Activated T-helper 1 cell treated with anti-CD3 and anti-CD28 coated beads, Interleukin-12 subunit alpha, Interleukin-12 subunit beta, Interleukin-2, Interleukin-4 antibody, amounts not matched to agents 30 ng/mL and 10 ng/mL and 1 ng/mL, durations not matched to agents 14 hours and 24 hours and 36 hours (primary cell): ENCODE results near the gene CALY. TPM values are rescaled to one million over a fixed set of nuclear protein-coding genes. Genes with fewer than 3 reads are reported as not detected.
A peak's percentile ranks its signal among the peaks of the same experiment; 100 is the strongest.

Experiments used
- DNase-seq: peaks from one replicate; pipeline ENCODE4 v3.0.0; 2021; ENCODE audit warnings: low spot score
- H3K27ac Mint-ChIP-seq: one replicate; pipeline ENCODE4 v1.8.0; 2021; ENCODE audit warnings: mild to moderate bottlenecking, mixed read lengths
- H3K27me3 Mint-ChIP-seq: one replicate; pipeline ENCODE4 v1.8.0; 2022; ENCODE audit warnings: mild to moderate bottlenecking, moderate library complexity, mixed read lengths; ENCODE audit not compliant: insufficient read depth
- H3K36me3 Mint-ChIP-seq: one replicate; pipeline ENCODE4 v1.8.0; 2021; ENCODE audit warnings: low read depth, mixed read lengths
- H3K4me1 Mint-ChIP-seq: one replicate; pipeline ENCODE4 v1.8.0; 2021; ENCODE audit warnings: low read depth, mixed read lengths
- H3K4me3 Mint-ChIP-seq: one replicate; pipeline ENCODE4 v1.8.0; 2021; ENCODE audit warnings: mild to moderate bottlenecking, moderate library complexity, mixed read lengths
- H3K9me3 Mint-ChIP-seq: one replicate; pipeline ENCODE4 v1.8.0; 2021; ENCODE audit warnings: mixed read lengths
- intact Hi-C: fragments of 100-400 bp; cut with micrococcal nuclease; formaldehyde crosslinking; loops from one replicate; pipeline ENCODE4 v1.15.1; 2024
- total RNA-seq: library from RNA; stranded (reverse); gene quantifications from 2 replicates; pipeline ENCODE4 v1.2.3, GENCODE V29; 2022

Gene CALY
- total RNA-seq, 1 donor from 2014 or later = not detected

- intact Hi-C loops = loop anchor here (10.0 kb wide), 2 partner anchors 974 to 1374 kb away; partner anchors contain the start of genes PPP2R2D and STK32C
These were observed 58.0 kb downstream of the CALY start for GRCh38 chr10:133278577-133279265.

GRCh38 chr10:133277993-133278576 lies 58.6 kb downstream of the CALY start:
- peak overlapping the region; percentile 87 for H3K4me3 Mint-ChIP-seq
- DNase-seq = no peak
- intact Hi-C loops = loop anchor here (10.0 kb wide), 2 partner anchors 973 to 1373 kb away; partner anchors contain the start of genes PPP2R2D and STK32C
- peak overlapping the region; percentile 86 for H3K27ac Mint-ChIP-seq
- H3K27me3 Mint-ChIP-seq = no peaks in the 10 kb centered on the region
- peaks cover 14% of the 10 kb centered on the region for H3K4me1 Mint-ChIP-seq
- peaks cover 15% of the 10 kb centered on the region for H3K36me3 Mint-ChIP-seq
- H3K9me3 Mint-ChIP-seq = no peaks in the 10 kb centered on the region

More at GRCh38 chr10:133278577-133279265, 58.0 kb downstream of the CALY start:
- Mint-ChIP-seq H3K27me3 (no peaks in the 10 kb centered on the region), H3K9me3 (no peaks in the 10 kb centered on the region), H3K4me1 (peaks cover 14% of the 10 kb centered on the region), H3K36me3 (peaks cover 18% of the 10 kb centered on the region), H3K4me3 (peak overlapping the region; percentile 87), H3K27ac (peak overlapping the region; percentile 86)
- peak; percentile 63 for DNase-seq

DNA sequence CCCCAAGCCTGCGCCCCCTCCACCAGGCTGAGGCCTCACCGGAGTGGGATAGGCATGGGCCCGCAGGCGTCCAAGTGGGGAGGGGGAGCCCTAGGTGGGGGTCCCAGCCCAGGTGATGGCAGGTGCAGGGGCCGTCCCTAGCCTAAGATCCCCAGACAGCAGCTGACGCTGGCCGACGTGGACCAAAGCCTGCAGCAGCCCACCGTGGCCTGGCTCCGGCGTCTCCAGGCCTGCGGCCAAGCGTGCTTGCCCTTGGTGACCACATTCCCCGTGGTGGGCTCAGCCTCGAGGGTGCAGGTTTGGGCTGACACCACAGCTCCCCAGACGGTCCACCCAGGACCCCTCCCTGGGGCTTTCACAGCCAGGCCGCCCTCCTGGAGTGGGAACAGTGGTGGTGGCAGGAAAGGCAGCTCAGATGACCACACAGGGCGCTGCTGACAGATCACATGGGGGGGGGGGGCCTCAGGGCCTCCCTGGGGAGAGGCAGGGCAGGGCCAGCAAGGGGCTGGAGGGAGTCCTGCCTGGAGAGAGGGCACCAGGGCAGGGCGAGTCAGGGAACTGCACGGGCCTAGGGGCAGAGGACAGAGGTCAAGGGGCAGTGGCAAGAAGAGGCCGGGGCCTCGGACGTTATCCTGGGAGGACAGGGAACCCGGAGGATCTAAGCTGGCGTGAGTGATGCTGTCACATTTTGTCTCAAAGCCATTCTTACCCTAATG lies 59.3 kb downstream of the CALY start:
- Mint-ChIP-seq H3K27ac (no peak overlapping the region), H3K36me3 (peaks cover 14% of the 10 kb centered on the region), H3K27me3 (no peaks in the 10 kb centered on the region), H3K4me3 (peak overlapping the region; percentile 87), H3K4me1 (peaks cover 14% of the 10 kb centered on the region), H3K9me3 (no peaks in the 10 kb centered on the region)
- DNase-seq = no peak
- intact Hi-C loops = loop anchor here (10.0 kb wide), 2 partner anchors 973 to 1373 kb away; partner anchors contain the start of genes PPP2R2D and STK32C

GRCh38 chr10:133276435-133277201 lies 60.1 kb downstream of the CALY start, which contains the start of gene ADAM8:
Gene ADAM8 (minus strand): TSS chr10:133276868. CDS start chr10:133276817, 51 bp downstream.
- H3K27ac Mint-ChIP-seq = peak within 1 kb of the TSS; percentile 92
- intact Hi-C loops = loop anchor here (1.0 to 10.0 kb wide), 3 partner anchors 31 to 1372 kb away; partner anchors contain the start of genes PPP2R2D and STK32C
- H3K36me3 Mint-ChIP-seq = peaks cover 15% of the 10 kb centered on the region

GRCh38 chr10:133276100-133276434 lies 60.6 kb downstream of the CALY start:
- Mint-ChIP-seq H3K4me1 (peaks cover 14% of the 10 kb centered on the region), H3K27me3 (no peaks in the 10 kb centered on the region), H3K4me3 (peak overlapping the region; percentile 92), H3K27ac (peak overlapping the region; percentile 92), H3K36me3 (peaks cover 15% of the 10 kb centered on the region), H3K9me3 (no peaks in the 10 kb centered on the region)
- no peak for DNase-seq
- intact Hi-C loops = loop anchor here (1.0 to 10.0 kb wide), 3 partner anchors 31 to 1371 kb away; partner anchors contain the start of genes PPP2R2D and STK32C

More at GRCh38 chr10:133276435-133277201, 60.1 kb downstream of the CALY start, which contains the start of gene ADAM8:
- Mint-ChIP-seq H3K27me3 (no peaks in the 10 kb centered on the region), H3K4me3 (peak within 1 kb of the TSS; percentile 92), H3K9me3 (no peaks in the 10 kb centered on the region), H3K4me1 (peaks cover 14% of the 10 kb centered on the region)
- peak; percentile 69 for DNase-seq

GRCh38 chr10:133275684-133276092 lies 61.0 kb downstream of the CALY start:
- peaks cover 14% of the 10 kb centered on the region for H3K4me1 Mint-ChIP-seq
- DNase-seq = no peak
- H3K27ac Mint-ChIP-seq = peak overlapping the region; percentile 92
- intact Hi-C loops = loop anchor here (1.0 to 10.0 kb wide), 6 partner anchors 14 to 1371 kb away; partner anchors contain the start of genes PPP2R2D and STK32C
- H3K9me3 Mint-ChIP-seq = no peaks in the 10 kb centered on the region
- peaks cover 15% of the 10 kb centered on the region for H3K36me3 Mint-ChIP-seq
- no peaks in the 10 kb centered on the region for H3K27me3 Mint-ChIP-seq
- H3K4me3 Mint-ChIP-seq = peak overlapping the region; percentile 92

DNA sequence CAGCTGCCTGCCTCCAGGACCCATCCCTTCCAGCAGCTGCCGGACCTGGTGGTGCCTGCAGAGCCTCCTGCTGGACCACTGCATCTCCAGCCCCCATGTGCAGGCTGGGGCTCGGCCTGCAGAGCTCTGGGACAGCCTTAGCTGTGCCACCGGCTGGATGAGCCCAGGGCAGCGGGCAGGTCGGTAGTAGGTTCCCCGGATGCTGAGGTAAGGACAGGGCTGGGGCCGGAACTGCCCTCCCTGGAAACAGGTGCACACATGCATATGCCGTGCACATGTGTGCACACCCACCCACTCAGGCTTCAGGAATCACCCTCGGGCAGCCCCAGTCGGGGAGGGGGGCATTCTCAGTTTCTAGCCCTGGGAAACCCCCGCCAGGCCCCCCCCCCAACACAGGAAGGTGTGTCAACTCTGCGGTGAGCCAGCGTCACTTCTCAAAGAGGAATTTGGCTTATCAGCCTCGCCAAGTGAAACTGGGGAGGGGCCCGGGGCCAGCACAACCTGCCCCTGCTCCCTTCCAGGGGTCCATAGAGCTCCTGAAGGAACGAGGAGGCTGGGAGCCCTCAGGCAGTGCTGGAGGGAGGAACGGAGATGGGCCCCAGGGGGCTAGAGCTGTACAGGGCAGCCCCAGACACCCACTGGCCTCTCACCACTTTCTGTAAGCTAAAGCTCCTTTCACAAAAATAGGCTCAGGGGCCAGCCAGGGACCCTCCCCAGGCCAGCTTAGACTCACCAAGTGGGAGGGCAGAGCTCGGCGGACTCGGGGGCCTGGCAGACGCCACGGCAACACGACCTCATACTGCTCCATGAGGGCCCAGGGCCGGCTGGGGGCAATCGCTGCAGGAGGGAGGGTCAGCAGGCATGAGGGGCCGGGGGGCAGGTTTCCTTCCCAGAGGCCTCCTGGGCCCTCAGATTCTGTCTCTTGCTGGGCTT lies 61.7 kb downstream of the CALY start:
- Mint-ChIP-seq H3K27me3 (no peaks in the 10 kb centered on the region), H3K4me1 (peaks cover 14% of the 10 kb centered on the region)

More for the DNA sequence above, 61.7 kb downstream of the CALY start:
- Mint-ChIP-seq H3K36me3 (peaks cover 15% of the 10 kb centered on the region), H3K27ac (peak overlapping the region; percentile 92), H3K4me3 (peak overlapping the region; percentile 92), H3K9me3 (no peaks in the 10 kb centered on the region)
- DNase-seq = peak; percentile 65
- intact Hi-C loops = loop anchor here (1.0 to 10.0 kb wide), 5 partner anchors 14 to 1370 kb away; partner anchors contain the start of genes PPP2R2D and STK32C

Other genes with a start within 250 kb of the CALY start
- not detected in 2 replicates for gene ADGRA1, start 249.0 kb downstream of the CALY start, total RNA-seq
- 0.22 and 0.54 TPM in 2 replicates for gene KNDC1, start 176.7 kb downstream of the CALY start, total RNA-seq
- gene UTF1, start 106.7 kb downstream of the CALY start, total RNA-seq = 0.17 TPM in 1 of 2 replicates, not detected in the other
- gene VENTX, start 99.0 kb downstream of the CALY start, total RNA-seq = not detected in 2 replicates
- gene ADAM8, start 60.0 kb downstream of the CALY start, total RNA-seq = 133 and 138 TPM in 2 replicates
- 57.6 and 65.0 TPM in 2 replicates for gene TUBGCP2, start 28.0 kb downstream of the CALY start, total RNA-seq
- 69.6 and 76.3 TPM in 2 replicates for gene ZNF511, start 28.0 kb downstream of the CALY start, total RNA-seq
- not detected in 2 replicates for gene PRAP1, start 10.5 kb upstream of the CALY start, total RNA-seq
- 45.4 and 51.8 TPM in 2 replicates for gene FUOM, start 21.1 kb upstream of the CALY start, total RNA-seq
- 69.3 and 69.6 TPM in 2 replicates for gene ECHS1, start 36.5 kb upstream of the CALY start, total RNA-seq
- 6.6 and 7.5 TPM in 2 replicates for gene PAOX, start 42.4 kb upstream of the CALY start, total RNA-seq
- gene MTG1, start 57.3 kb upstream of the CALY start, total RNA-seq = 64.9 and 67.9 TPM in 2 replicates
- gene SPRN, start 87.7 kb upstream of the CALY start, total RNA-seq = not detected in 2 replicates
- gene SCART1, start 117.0 kb upstream of the CALY start, total RNA-seq = 1.2 and 1.5 TPM in 2 replicates
- 0.52 TPM in 1 of 2 replicates, not detected in the other for gene CYP2E1, start 190.5 kb upstream of the CALY start, total RNA-seq
- gene SYCE1, start 228.7 kb upstream of the CALY start, total RNA-seq = 0.24 and 0.34 TPM in 2 replicates